ENCODE measurements around the gene SLC22A23.
"Not testable (repeated sequence)": the region's sequence is repeated elsewhere in the genome, so short reads cannot be mapped to it uniquely, and the experiment has no call there.

Gene SLC22A23

DNA sequence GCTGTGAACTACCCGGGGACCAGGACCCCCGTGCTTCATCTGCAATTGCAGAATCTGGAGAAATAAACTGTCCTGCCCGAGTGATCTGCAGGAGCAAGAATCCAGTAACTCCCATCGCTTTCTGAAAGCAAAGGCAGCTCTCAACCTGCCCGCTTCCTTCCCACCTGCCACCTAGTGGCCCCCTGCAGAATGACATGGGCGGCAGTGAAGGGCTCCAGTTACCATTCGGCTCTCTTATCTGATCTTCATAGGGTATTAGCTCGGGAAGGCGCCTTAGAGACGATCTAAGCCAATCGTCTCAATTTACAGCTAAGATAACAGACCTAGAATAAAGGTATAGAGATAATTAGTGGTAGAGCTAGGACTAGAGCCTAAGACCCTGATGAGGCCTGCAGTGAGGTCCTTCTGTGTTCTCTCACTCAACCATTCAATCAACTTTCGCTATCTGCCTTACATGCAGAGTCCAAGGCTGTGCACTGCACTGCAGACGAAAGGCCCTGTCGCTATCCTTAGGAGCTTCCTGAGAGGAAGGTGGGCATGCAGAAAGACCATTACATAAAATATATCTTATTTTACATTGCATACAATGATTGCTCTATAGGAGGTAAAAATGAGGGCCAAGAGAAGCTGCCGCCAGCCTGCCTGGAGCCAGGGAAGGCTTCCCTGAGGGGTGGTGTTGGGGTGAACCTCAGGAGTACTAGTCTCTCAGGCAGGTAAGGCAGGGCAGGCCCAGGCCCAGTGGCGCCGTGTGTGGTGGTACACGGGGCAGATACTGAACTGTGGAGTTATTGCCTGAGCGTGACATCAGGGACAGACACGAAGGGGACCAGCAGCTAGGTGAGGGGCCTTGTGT is 205.2 kb downstream of the SLC22A23 start:
- peak; percentile 62 to 74 for DNase-seq (ENCODE audit: low read depth in 1 of 2, low spot score in 1 of 2)

- DNase-seq (ENCODE audit: low read depth in 1 of 2, low spot score in 1 of 2), result no peak
These were observed 206.6 kb downstream of the SLC22A23 start for GRCh38 chr6:3250231-3250675.

GRCh38 chr6:3249821-3250220 is 207.0 kb downstream of the SLC22A23 start:
- DNase-seq (ENCODE audit: low read depth in 1 of 2, low spot score in 1 of 2), result no peak

DNA sequence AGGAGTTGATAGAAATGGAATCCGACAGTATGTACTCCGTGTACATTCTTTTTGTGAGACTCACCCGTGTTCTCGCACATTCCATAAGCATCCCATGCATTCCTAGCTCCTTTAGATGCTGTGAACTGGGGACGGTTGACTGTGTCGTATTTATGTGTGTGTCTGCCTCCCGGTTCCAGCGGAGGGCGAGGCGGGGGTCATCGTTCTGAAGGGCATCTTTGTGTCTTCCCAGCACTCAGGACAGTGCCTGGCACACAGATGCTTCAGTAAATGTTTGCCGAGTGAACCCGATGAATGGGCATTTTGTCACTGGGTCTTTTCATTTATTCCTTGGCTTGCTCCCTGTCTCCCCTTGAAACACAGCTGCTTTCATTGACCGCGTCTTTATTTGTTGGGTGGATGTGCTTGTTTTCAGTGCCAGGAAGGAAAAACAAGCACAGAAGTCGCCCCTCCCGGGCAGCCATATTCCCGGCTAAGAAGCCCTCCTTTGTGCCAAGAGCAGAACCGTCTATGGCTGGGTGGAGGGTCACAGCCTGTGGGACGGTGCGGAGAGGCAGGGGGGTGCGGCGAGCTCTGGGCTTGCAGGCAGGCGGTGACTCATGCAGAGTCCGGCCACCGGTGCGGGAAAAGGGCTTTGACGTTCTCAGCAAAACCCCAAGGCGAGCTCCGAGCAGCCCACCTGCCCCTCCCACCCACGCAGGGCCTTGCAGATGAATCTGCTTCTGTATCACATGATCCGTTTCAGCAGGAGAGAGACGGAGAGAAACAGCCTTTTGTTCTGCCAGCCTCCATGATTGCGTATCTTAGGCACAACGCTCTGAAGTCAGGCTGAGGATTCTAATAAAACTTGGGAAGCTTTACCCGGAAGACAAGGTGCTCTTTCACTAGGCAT is 209.3 kb downstream of the SLC22A23 start:
- DNase-seq (ENCODE audit: low read depth in 1 of 2, low spot score in 1 of 2), result no peak

DNA sequence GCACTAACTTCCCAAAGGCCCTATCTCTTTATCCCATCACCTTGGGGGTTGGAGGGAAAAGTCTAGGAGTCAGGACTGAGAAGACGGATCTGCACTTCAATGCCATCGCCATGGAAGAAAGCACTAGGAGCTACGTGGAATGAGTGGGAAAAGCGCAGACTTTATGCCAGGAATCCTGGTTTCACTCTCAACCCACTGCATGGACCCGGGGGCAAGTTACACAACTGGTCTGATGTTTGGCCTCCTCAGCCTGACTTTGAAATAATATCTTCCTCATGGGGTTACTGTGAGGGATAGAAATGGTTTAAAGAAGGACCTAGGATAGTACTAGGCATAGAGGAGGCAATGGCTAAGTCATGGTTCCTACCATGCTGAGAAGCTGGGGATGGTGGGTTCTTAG is 211.6 kb downstream of the SLC22A23 start:
- no peak for DNase-seq (ENCODE audit: low read depth in 1 of 2, low spot score in 1 of 2)

- DNase-seq (ENCODE audit: low read depth in 1 of 2, low spot score in 1 of 2), result not testable (repeated sequence)
These were observed 212.1 kb downstream of the SLC22A23 start for GRCh38 chr6:3244832-3245161.

DNA sequence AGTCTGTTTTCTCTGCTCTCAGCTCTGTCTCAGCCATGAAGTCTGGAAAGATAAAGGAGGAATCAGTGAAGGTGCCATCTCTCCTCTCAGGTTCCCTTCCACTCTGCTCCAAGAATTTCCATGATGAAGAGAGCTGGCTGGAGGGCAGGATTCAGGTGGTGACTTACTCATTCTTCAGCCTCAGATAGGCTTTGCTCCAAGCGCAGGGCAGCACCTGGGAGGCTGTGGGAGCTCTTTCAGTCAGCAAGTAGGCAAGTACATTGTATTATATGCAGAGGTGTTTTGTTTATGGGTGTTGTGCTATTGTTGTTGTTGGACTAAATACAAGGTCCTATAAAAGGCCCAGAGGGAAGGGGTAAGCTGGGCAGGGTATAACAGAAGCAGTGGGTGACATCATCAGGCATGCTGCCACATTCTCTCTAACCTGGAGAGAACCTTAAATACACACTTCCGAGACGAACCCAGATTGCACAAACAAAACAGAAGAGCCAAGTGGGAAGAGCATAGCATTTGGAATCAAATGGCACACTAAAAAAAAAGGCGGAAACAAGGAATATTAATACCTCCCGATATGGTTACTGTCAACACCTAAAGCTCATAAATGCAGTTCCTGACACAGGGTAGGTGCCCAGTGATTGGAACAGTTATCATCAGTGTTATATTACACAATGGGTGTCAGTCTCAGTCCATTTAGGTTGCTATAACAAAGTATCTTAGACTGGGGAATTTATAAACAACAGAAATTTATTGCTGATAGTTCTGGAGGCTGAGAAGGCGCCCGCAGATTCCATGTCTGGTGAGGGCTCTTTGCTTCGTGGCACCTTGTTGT is 212.6 kb downstream of the SLC22A23 start:
- DNase-seq (ENCODE audit: low read depth in 1 of 2, low spot score in 1 of 2), result no peak

GRCh38 chr6:3242768-3243167 is 214.1 kb downstream of the SLC22A23 start:
- DNase-seq (ENCODE audit: low read depth in 1 of 2, low spot score in 1 of 2), result no peak

GRCh38 chr6:3241745-3242144 is 215.1 kb downstream of the SLC22A23 start:
- not testable (repeated sequence) for DNase-seq (ENCODE audit: low read depth in 1 of 2, low spot score in 1 of 2)

DNA sequence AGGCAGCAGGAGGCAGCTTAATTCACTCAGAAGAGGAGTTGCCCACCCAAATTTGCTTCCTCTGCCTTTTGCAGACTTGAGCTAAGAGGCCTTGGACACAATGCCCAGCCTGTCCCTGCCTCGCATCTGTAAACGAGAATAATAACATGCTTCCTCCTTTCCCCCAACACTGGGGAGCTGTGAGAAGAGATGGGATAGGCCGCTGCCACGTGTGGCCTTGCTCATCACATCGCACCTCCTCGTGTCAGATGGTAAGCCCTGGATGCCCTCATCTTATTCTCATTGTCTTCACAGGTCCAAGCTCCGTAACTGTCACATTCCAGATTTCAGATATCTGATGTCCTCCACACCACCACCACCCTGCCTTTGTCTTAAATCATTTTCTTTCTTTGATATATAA is 216.3 kb downstream of the SLC22A23 start:
- no peak for DNase-seq (ENCODE audit: low read depth in 1 of 2, low spot score in 1 of 2)

- DNase-seq (ENCODE audit: low read depth in 1 of 2, low spot score in 1 of 2), result no peak
These were observed 217.6 kb downstream of the SLC22A23 start for GRCh38 chr6:3239110-3239830.

DNA sequence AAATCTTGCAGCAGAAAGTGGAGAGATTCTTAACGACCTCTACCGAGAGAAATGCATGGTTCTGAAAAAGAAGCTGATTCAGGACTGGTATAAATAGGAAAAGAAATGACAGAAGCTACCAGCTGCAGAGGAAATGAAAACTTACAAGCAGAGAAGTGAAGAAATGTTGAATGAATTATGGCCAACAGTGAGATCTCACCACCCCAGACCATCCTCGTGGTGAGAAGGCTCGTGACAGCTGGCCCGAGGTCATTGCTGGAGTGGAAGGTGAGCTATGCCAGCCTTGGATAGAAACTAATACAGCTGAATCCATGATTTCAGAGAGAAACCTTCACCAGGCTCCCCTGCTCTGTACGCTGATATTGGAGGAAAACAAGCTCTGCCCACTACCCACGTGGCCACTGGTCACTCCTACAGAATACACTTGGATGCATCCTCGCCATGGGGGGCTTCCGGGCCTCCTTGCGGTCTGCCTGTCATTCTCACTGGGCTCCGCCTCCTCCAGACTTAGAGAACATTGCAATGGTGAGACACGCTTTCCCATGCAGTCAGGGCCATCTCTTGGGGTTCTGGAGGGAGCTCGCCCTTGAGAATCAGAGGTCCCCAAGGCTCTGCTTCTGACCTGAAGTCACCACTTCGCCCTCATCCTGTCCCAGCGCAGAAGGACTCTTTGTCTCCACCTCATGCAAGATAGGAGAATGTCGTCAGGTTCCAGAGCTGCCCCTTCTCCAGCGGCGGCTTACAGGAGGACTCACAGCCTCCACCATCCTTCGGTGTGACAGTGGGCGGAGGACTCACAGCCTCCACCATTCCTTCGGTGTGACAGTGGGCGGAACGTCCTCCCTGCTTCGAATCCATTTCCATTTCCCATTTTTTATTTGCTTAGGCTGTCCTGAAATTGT is 218.8 kb downstream of the SLC22A23 start:
- DNase-seq (ENCODE audit: low read depth in 1 of 2, low spot score in 1 of 2), result no peak

DNA sequence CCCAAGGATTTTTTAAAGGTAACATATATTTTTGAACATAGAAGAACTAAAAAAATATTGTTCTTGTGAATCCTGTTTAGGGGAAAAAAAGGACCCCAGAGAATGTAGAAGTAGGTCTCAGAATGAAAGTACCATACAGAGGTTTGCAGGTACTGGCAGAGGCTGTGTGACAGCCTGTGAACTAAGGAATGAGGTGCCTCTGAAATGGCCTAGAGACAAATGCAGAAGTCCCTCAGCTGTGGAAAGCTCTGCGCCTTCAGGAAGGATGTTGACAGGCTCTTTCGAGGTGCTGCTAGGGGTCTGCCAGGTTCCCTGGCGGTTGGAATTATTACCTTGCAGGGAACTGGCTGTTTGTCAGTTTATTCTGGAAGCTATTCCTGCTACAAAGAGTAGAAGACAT is 220.8 kb downstream of the SLC22A23 start:
- DNase-seq (ENCODE audit: low read depth in 1 of 2, low spot score in 1 of 2), result no peak

DNA sequence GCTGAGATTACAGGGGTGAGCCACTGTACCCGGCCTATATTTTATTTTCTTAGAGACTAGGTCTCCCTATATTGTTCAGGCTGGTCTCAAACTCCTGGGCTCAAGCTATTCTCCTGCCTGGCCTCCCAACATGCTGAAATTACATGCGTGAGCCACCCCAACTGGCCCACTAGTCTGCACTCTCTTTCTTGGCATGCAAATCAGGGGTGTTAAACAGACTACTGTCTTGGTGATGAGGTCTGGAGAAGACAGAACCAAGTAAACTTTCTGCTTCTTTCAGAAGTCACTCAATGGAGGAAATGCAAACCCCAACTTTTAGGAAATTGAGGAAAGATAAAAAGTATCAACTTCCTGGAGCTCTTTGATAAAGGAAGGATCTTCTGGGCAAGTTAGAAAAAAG is 221.4 kb downstream of the SLC22A23 start:
- DNase-seq (ENCODE audit: low read depth in 1 of 2, low spot score in 1 of 2), result no peak

GRCh38 chr6:3233904-3234303 is 222.9 kb downstream of the SLC22A23 start:
- no peak for DNase-seq (ENCODE audit: low read depth in 1 of 2, low spot score in 1 of 2)

DNA sequence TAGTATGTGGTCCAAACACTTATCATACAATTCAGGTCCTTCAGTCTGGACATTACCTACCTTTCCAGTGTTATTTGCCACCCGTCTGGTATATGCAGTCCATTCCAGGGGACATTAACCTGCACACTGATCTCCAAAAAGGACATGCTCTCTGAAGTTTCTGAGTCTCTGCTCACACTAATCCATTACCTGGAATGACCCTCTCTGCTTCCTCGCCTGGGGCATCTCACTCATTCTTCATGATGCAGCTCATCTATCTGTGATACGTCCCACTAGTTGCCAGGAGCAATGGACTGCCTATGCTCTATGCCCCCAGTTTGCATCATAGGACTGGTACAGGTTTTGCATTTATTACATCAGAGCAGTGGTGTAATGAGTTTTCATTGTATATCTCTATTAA is 223.5 kb downstream of the SLC22A23 start:
- no peak for DNase-seq (ENCODE audit: low read depth in 1 of 2, low spot score in 1 of 2)

DNA sequence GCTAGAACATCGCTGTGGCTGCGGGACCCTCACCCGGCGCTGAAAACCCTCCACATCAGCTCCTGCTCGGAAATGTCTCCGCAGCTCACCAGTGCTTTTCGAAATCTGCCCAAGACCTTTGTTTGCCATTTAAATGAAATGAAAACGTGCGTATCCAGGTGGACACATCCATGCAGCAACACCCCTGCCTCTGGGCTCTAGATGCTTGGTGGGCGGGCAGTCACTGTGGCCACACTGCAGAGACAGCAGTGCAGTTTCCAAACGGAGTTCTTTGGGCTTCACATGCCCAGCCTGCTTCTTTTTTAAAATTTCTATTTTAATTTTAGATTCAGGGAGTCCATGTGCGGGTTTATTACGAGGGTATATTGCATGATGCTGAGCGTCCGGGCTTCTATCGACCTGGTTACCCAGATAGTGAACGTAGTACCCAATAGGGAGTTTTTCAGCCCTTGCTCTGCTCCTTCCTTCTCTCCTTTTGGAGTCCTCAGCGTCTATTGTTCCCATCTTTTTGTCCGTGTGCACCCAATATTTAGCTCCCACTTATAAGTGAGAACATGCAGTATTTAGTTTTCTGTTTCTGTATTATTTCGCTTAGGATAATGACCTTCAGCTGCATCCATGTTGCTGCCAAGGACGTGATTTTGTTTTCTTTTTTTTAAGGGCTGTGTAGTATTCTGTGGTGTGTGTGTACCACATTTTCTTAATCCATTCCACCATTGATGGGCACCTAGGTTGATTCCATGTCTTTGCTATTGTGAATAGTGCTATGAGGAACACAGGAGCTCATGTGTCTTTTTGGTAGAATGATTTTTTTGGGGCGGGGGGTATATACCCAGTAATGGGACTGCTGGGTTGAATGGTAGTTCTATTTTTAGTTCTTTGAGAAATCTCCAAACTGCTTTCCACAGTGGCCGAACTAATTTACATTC is 224.6 kb downstream of the SLC22A23 start:
- no peak for DNase-seq (ENCODE audit: low read depth in 1 of 2, low spot score in 1 of 2)

GRCh38 chr6:3231247-3232016 is 225.4 kb downstream of the SLC22A23 start:
- no peak for DNase-seq (ENCODE audit: low read depth in 1 of 2, low spot score in 1 of 2)
